Measurements from ENCODE around the gene HSBP1. TPM values are rescaled to one million over a fixed set of nuclear protein-coding genes. Genes with fewer than 3 reads are reported as not detected.

Gene HSBP1
- total and polyA plus RNA-seq, 9 of the 15 experiments (the other 6 are each of a cell fraction or from before 2014, with no cell fraction given) = 84.9 to 677 (median 204) TPM

- ChIA-PET POLR2A (interaction anchor here (0.7 kb wide), 1 partner anchor 90 kb away, joined by 3 read pairs; no protein-coding TSS in a partner anchor), CTCF (ENCODE audit: low intra/inter-chr PET ratio) (no interaction called here)
- intact Hi-C loops (cut with micrococcal nuclease) = no loop called here
- Histone ChIP-seq H2AFZ (ENCODE audit: low read depth, low read length) (0 out of 2 replicates have a peak overlapping the region, but pooled peaks have one; percentile 1), H3K9me3 (replicated peaks; ENCODE audit: control insufficient read depth, insufficient read depth, low read depth, low read length) (no peaks in the 10 kb centered on the region), H3K9me1 (ENCODE audit: control insufficient read depth, insufficient read depth, low read length) (no peaks in the 10 kb centered on the region), H3K79me2 (ENCODE audit: control insufficient read depth, insufficient read depth, low read length) (no peaks in the 10 kb centered on the region), H3K4me3 (no peak overlapping the region), H3K4me2 (ENCODE audit: insufficient read depth, low read length) (peak overlapping the region; percentile 33; the same call in 1 of the 2 replicates), H4K20me1 (replicated peaks; ENCODE audit: control insufficient read depth, insufficient read depth, low read length) (no peaks in the 10 kb centered on the region), H3K36me3 (ENCODE audit: control insufficient read depth, insufficient read depth, low read length) (no peaks in the 10 kb centered on the region), H3K4me1 (replicated peaks in 1 of 2; ENCODE audit: control insufficient read depth in 2 of 2, insufficient read depth in 2 of 2, low read length in 2 of 2) (peaks cover 0 to 10% of the 10 kb centered on the region in 2 experiments; a peak in 2 of 5 replicates), H3K27ac (ENCODE audit: extremely low read depth, low read depth, low read length) (no peak overlapping the region), H3K27me3 (ENCODE audit: control insufficient read depth in 2 of 2, insufficient read depth in 2 of 2, low read length in 2 of 2) (peaks cover 18 to 33% of the 10 kb centered on the region in 2 experiments), H3K9ac (ENCODE audit: insufficient read depth in 1 of 2, low read depth in 2 of 2, low read length in 2 of 2) (no peak overlapping the region)
- no TSS peak for BruUV-seq (replicated peaks)
- in situ Hi-C loops (cut with MboI) = no loop called here
- 5% methylated on average over 2 of the region's 2 CpGs for WGBS (ENCODE audit: insufficient coverage, low coverage, missing lambda C conversion rate)
- DNase-seq (ENCODE audit: extremely low read depth in 1 of 4, low spot score in 3 of 4) (peak; percentile 53 to 70 (median 54)), FAIRE-seq (peak; percentile 69), ATAC-seq (peak; percentile 93)
- TF ChIP-seq MAFG (tag; conservative IDR thresholded peaks at IDR 0.05) = peak; percentile 98
- peak; percentile 71 for TF ChIP-seq ATF3 (IDR thresholded peaks at IDR 0.05)
- no peak for TF ChIP-seq ATF3 (CRISPR knock-in tag; conservative IDR thresholded peaks at IDR 0.05)
- peak; percentile 55 for TF ChIP-seq JUND (IDR thresholded peaks at IDR 0.05; ENCODE audit: borderline replicate concordance, low read depth, low read length)
- peak; percentile 54; the same call in 1 of the 3 replicates for TF ChIP-seq JUND (tag; IDR thresholded peaks at IDR 0.05; ENCODE audit: borderline replicate concordance, low read depth, low read length)
- peak; percentile 88; the same call in 1 of the 2 replicates for TF ChIP-seq BACH1 (tag; IDR thresholded peaks at IDR 0.05)
- TF ChIP-seq NFE2 (IDR thresholded peaks at IDR 0.05; ENCODE audit: low read depth) = peak; percentile 94
- TF ChIP-seq PRMT5 (CRISPR knock-in tag; IDR thresholded peaks at IDR 0.05) = no peak
- no peak for TF ChIP-seq ZBTB11 (CRISPR knock-in tag; IDR thresholded peaks at IDR 0.05)
- TF ChIP-seq TRIM24 (IDR thresholded peaks at IDR 0.05) = peak; percentile 31 to 38; a peak in 2 of 4 replicates
- TF ChIP-seq ATF7 (IDR thresholded peaks at IDR 0.05) = peak; percentile 27; the same call in 1 of the 2 replicates
- TF ChIP-seq SMARCA4 (IDR thresholded peaks at IDR 0.05) = peak; percentile 38; the same call in 1 of the 2 replicates
- no peak for TF ChIP-seq PURB (CRISPR knock-in tag; IDR thresholded peaks at IDR 0.05; ENCODE audit: low read depth)
- TF ChIP-seq ZNF316 (IDR thresholded peaks at IDR 0.05) = peak; percentile 99
- peak; percentile 97 for TF ChIP-seq MAFF (IDR thresholded peaks at IDR 0.05; ENCODE audit: low read length)
- TF ChIP-seq NFE2L1 (tag; IDR thresholded peaks at IDR 0.05; ENCODE audit: borderline replicate concordance, low read depth) = peak; percentile 87
- TF ChIP-seq POLR2AphosphoS5 (IDR thresholded peaks at IDR 0.05; ENCODE audit: control insufficient read depth, insufficient read depth, low read depth, low read length) = no peak
- TF ChIP-seq MAFK (IDR thresholded peaks at IDR 0.05; ENCODE audit: low read length) = peak; percentile 96
- TF ChIP-seq ARID1B (IDR thresholded peaks at IDR 0.05) = peak; percentile 51
- peak; percentile 52; the same call in 1 of the 2 replicates for TF ChIP-seq DPF2 (IDR thresholded peaks at IDR 0.05)
- no peak for TF ChIP-seq ZKSCAN8 (CRISPR knock-in tag; IDR thresholded peaks at IDR 0.05)
These were observed 22.3 kb upstream of the HSBP1 start for GRCh38 chr16:83785455-83785854.

All from K562 (cell line).